ENCODE measurements around the gene RFC2.

Gene RFC2

GRCh38 chr7:74193913-74194312 is 60.3 kb downstream of the RFC2 start:
- no peak for DNase-seq (ENCODE audit: low spot score)

DNA sequence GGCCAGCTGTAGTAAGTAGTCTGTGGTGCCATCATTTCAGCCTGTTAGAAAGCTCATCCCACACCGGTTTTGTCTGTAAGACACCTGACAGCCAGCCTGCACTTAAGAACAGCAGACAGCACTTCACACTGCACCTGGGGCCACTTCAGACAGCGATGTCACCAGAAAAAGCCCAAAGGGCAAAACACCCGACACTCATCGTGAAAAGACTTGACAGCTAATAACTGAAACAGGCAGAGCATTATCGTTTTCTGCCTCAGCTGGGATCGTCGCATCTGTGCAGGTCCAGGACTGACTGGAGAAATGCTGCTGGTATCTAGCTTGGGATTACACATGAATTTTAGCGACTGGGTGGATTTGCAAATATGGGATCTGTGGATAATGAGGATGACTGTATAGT is 61.1 kb downstream of the RFC2 start:
- DNase-seq (ENCODE audit: low spot score) = no peak

GRCh38 chr7:74191231-74191630 is 63.0 kb downstream of the RFC2 start:
- DNase-seq (ENCODE audit: low spot score) = no peak

DNA sequence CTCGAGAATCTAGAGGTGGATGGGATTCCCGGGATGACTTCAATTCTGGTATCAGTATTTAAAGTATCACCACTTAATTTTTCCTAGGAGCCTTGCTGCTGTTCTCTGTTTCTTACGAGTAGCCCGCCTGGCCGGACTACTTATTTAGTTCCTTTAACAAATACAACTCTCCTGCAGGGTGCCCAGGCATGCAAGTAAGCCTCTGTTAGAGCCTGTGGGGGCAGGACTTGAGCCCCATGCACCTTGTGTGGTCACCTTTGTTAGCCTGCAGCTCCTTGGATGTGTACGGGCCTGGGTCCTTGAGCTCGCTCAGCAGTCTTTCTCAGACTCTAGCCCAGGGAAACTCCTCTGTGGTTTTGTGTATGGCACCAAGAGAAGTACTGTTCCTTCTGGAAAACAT is 63.9 kb downstream of the RFC2 start:
- DNase-seq (ENCODE audit: low spot score) = no peak

GRCh38 chr7:74187915-74188675 is 66.1 kb downstream of the RFC2 start:
- DNase-seq (ENCODE audit: low spot score) = no peak

- no peak for DNase-seq (ENCODE audit: low spot score)
Observed at GRCh38 chr7:74185636-74186035, 68.6 kb downstream of the RFC2 start.

DNA sequence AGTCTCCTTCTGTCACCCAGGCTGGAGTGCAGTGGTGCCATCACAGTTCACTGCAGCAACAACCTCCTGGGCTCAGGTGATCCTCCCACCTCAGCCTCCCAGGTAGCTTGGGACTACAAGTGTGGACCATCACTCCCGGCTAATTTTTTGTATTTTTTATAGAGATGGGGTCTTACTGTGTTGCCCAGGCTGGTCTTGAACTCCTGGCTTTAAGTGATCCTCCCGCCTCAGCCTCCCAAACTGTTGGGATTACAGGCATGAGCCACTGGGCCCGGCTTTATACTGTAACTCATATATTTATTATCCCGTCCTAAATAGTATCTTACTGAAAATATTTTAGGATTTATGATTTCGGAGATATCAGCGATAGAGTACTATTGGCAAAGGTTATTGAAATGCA is 69.2 kb downstream of the RFC2 start:
- DNase-seq (ENCODE audit: low spot score) = no peak

DNA sequence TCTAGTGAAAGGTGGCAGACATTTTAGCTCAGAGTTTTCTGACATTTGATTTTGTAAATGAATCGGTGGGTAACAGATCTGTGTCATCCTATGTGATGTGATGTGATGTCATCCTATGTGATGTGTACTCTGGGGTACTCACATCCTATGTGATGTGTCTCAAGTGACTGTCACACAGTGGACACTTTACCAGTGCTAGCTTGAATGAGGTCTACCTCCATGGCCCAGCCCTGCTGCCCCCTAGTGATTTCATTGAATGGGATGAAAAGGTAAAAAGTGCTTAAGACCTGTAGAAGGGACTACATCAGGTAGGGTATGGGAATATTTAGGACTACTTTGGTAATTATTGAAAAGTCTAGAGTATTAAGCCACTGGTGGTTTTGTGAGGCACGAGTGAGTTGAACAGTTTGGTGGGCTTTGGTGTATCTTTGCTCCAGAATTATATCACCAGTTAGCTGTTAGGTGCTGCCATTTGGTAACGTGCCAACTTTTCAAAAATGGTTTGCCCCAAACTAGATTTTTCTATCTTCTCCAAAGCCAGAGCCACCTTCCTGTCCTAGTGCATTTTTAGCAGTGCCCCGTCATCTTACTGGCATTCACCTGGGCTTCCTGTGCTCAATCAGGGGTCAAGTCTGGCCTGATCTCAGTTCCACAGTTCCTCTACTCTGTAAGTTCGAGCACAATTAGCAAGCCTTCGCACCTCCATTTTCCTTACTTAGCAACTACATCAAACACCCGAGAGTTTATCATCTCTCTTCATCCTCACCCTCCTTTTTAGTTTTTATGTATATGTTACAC is 70.3 kb downstream of the RFC2 start:
- DNase-seq (ENCODE audit: low spot score) = peak; percentile 31

DNA sequence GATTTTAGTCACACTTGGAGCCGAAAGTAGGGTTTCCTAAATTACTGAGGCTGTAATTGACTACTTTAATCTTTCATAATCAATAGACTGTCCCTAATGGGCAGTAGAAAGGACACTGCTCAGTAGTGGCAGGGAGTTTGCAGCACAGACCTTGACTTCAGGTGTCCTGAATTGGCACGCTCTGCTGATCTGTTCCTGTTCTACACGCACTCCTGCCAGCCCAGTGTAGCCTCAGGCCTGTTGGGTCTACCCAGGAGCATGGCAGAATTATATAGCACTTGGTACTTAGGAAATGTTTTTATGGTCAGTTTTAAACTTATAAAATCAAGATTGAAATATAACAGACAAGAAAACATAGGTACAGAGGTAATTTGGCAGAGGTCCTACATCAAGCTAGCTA is 71.1 kb downstream of the RFC2 start:
- DNase-seq (ENCODE audit: low spot score) = no peak

DNA sequence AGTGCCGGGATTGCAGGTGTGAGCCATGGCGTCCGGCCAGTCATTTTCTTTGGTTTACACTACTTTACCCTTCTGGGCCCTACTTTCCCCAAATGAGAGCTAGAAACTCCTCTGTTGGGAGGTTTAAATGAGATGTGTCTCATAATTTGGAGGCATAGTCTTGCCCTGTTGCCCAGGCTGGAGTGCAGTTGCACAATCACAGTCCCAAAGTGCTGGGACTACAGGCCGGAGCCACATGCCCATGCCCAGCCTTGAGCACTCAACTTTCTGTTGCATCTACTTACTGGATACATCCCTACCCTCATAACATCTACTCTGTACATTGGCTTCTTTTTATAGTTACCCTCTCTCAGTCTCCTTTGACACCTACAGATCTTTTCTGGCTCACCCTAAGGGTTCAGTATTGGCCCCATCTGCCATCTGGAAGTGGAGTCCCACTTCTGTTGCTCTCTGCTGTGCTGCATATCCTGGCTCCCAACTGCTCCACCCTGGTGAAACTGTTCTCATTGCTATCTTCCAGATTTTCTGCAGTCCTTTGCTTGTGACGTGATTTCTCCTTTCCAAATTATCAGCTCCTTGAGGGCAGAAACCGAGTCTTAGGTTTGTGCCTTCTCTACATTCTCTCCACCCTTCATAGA is 71.6 kb downstream of the RFC2 start:
- no peak for DNase-seq (ENCODE audit: low spot score)

DNA sequence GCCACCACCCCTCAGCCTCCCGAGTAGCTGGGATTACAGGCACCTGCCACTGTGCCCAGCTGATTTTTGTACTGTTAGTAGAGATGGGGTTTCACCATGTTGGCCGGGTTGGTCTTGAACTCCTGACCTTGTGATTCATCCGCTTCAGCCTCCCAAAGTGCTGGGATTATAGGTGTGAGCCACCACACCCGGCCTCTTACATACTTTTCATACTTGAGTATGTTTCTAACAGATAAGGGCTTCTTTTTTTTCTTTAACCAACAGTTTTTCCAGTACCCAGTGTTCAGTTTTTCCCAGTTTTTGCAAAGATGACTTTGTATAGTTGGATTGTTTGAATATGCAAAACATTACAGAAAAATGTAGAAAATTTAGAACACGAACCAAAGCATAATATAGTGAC is 72.4 kb downstream of the RFC2 start:
- DNase-seq (ENCODE audit: low spot score) = no peak

Small RNA genes within 50 kb of the gene (small RNA-seq; reads per million reads assigned to genes)
- gene MIR590 = 0.03 to 2.3 reads per million in 2 experiments

Measured in SK-N-DZ (cell line).